ENCODE results near the gene PMM2.
"Not testable (repeated sequence)": the region's sequence is repeated elsewhere in the genome, so short reads cannot be mapped to it uniquely, and the experiment has no call there.

Gene PMM2

DNA sequence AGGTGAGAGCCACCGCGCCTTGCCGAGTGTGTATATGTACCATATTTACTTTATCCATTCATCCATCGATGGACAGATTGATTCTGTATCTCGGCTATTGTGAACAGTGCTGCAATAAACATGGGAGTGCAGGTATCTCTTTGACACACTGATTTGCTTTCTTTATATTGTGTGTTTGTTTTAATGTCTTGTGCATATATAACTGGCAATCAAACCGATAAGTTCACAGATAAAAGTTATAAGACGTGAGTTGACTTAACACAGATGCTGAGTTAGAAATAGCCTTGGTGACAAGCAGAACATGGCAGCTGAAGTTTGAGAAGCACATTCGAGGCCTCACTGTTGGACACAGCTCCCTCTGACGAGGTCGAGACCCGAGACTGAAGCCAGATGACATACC, 23.4 kb upstream of the PMM2 start:
- H3K4me2 ChIP-seq = no peak overlapping the region
- TF ChIP-seq Cebpa-rat (IDR thresholded peaks at IDR 0.05) = no peak
- no peaks in the 10 kb centered on the region for H3K27me3 ChIP-seq
- H3K4me1 ChIP-seq = no peaks in the 10 kb centered on the region
- no peak overlapping the region for H3K27ac ChIP-seq
- H3K36me3 ChIP-seq = peaks cover 21 to 80% (median 52%) of the 10 kb centered on the region in 11 experiments
- no peak overlapping the region for H3K4me3 ChIP-seq
- H4K20me1 ChIP-seq = no peaks in the 10 kb centered on the region
- no peak overlapping the region for H3K9ac ChIP-seq
- H3K9me3 ChIP-seq (replicated peaks in 1 of 11) = no peaks in the 10 kb centered on the region

GRCh38 chr16:8775359-8775758, 22.3 kb upstream of the PMM2 start:
- Histone ChIP-seq H3K9ac (no peak overlapping the region), H3K4me2 (no peak overlapping the region), H3K4me3 (no peak overlapping the region), H3K27ac (no peak overlapping the region), H3K27me3 (no peaks in the 10 kb centered on the region), H3K9me3 (replicated peaks in 1 of 11) (no peaks in the 10 kb centered on the region), H4K20me1 (no peaks in the 10 kb centered on the region), H3K4me1 (no peaks in the 10 kb centered on the region), H3K36me3 (peaks cover 20 to 82% (median 49%) of the 10 kb centered on the region in 11 experiments)
- no peak for TF ChIP-seq Cebpa-rat (IDR thresholded peaks at IDR 0.05)

DNA sequence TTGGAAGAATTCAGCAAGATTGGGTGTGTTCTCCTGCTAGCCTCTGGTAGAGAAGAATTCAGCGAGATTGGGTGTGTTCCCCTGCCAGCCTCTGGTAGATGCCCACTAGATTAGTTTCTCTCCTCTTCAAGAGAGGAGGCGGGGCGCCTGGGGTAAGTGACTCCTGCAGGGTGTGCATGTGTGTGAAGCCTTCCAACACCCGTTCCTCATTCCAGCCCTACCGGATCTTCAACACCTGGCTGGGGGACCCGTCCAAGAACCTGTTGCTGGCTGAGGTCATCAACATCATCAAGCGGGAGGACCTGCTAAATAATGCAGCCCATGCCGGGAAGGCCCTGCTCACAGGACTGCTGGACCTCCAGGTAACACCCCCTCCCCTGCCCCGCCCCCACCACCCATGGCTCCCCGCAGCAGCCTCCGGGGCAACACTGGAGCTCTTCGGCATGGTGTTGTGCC, 21.5 kb upstream of the PMM2 start:
- Histone ChIP-seq H3K4me2 (no peak overlapping the region), H3K27me3 (no peaks in the 10 kb centered on the region), H3K4me1 (no peaks in the 10 kb centered on the region), H4K20me1 (no peaks in the 10 kb centered on the region), H3K36me3 (peaks cover 20 to 80% (median 49%) of the 10 kb centered on the region in 11 experiments), H3K9ac (no peak overlapping the region), H3K27ac (no peak overlapping the region), H3K4me3 (no peak overlapping the region), H3K9me3 (replicated peaks in 1 of 11) (no peaks in the 10 kb centered on the region)
- TF ChIP-seq Cebpa-rat (IDR thresholded peaks at IDR 0.05) = no peak

GRCh38 chr16:8777217-8777616, 20.4 kb upstream of the PMM2 start:
- TF ChIP-seq Cebpa-rat (IDR thresholded peaks at IDR 0.05) = no peak
- H3K4me2 ChIP-seq = no peak overlapping the region
- H3K27ac ChIP-seq = no peak overlapping the region
- H3K36me3 ChIP-seq = peaks cover 20 to 71% (median 44%) of the 10 kb centered on the region in 11 experiments
- no peak overlapping the region for H3K4me3 ChIP-seq
- no peaks in the 10 kb centered on the region for H3K27me3 ChIP-seq
- no peaks in the 10 kb centered on the region for H3K4me1 ChIP-seq
- no peaks in the 10 kb centered on the region for H4K20me1 ChIP-seq
- H3K9ac ChIP-seq = no peak overlapping the region
- no peaks in the 10 kb centered on the region for H3K9me3 ChIP-seq (replicated peaks in 1 of 11)

- no peak overlapping the region for H3K9ac ChIP-seq
- H3K27ac ChIP-seq = no peak overlapping the region
- H4K20me1 ChIP-seq = no peaks in the 10 kb centered on the region; a peak in 1 of 22 replicates
- H3K36me3 ChIP-seq = peaks cover 5 to 28% (median 12%) of the 10 kb centered on the region in 11 experiments; a peak in 16 of 22 replicates
- H3K4me3 ChIP-seq = no peak overlapping the region
- H3K4me1 ChIP-seq = no peaks in the 10 kb centered on the region
- TF ChIP-seq Cebpa-rat (IDR thresholded peaks at IDR 0.05) = no peak
- H3K4me2 ChIP-seq = no peak overlapping the region
- no peaks in the 10 kb centered on the region for H3K9me3 ChIP-seq (replicated peaks in 1 of 11)
- no peaks in the 10 kb centered on the region for H3K27me3 ChIP-seq
Measured at GRCh38 chr16:8781797-8782196, 15.8 kb upstream of the PMM2 start.

GRCh38 chr16:8782673-8783072, 15.0 kb upstream of the PMM2 start:
- Histone ChIP-seq H3K4me3 (no peak overlapping the region), H3K9me3 (replicated peaks in 1 of 11) (no peaks in the 10 kb centered on the region), H3K27me3 (no peaks in the 10 kb centered on the region), H3K4me1 (no peaks in the 10 kb centered on the region), H3K27ac (no peak overlapping the region), H3K36me3 (peaks cover 0 to 19% (median 6%) of the 10 kb centered on the region in 11 experiments; a peak in 10 of 22 replicates), H3K9ac (no peak overlapping the region), H4K20me1 (no peaks in the 10 kb centered on the region; a peak in 1 of 22 replicates), H3K4me2 (no peak overlapping the region)
- TF ChIP-seq Cebpa-rat (IDR thresholded peaks at IDR 0.05) = no peak

GRCh38 chr16:8785408-8785807, 12.2 kb upstream of the PMM2 start:
- Histone ChIP-seq H3K9me3 (replicated peaks in 1 of 11) (no peaks in the 10 kb centered on the region), H3K4me3 (no peak overlapping the region), H4K20me1 (no peaks in the 10 kb centered on the region; a peak in 2 of 22 replicates), H3K27me3 (no peaks in the 10 kb centered on the region), H3K4me1 (no peaks in the 10 kb centered on the region), H3K9ac (no peak overlapping the region), H3K27ac (no peak overlapping the region), H3K4me2 (no peak overlapping the region), H3K36me3 (peaks cover 0 to 3% (median 0%) of the 10 kb centered on the region in 11 experiments; a peak in 1 of 22 replicates)
- no peak for TF ChIP-seq Cebpa-rat (IDR thresholded peaks at IDR 0.05)

DNA sequence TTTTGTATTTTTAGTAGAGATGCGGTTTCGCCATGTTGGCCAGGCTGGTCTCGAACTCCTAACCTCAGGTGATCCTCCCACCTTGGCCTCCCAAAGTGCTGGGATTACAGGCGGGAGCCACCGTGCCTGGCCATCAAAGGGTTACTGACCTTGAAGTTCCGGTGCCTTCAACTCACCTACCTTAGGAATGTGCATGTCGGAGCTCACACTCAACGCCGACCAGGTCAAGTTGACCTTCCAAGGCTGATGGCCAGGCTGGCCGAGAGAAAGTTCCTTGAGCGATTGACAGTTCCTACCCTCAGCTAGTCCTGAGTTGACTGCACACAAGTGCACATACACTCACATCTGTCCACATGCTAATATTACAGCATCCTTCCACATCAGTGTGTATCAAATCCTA, 11.3 kb upstream of the PMM2 start:
- H3K36me3 ChIP-seq; H3K9me3 ChIP-seq (replicated peaks in 1 of 11); H3K9ac ChIP-seq; H3K4me1 ChIP-seq; H3K27ac ChIP-seq; H3K27me3 ChIP-seq; H3K4me2 ChIP-seq; H3K4me3 ChIP-seq; H4K20me1 ChIP-seq: not testable (repeated sequence)

DNA sequence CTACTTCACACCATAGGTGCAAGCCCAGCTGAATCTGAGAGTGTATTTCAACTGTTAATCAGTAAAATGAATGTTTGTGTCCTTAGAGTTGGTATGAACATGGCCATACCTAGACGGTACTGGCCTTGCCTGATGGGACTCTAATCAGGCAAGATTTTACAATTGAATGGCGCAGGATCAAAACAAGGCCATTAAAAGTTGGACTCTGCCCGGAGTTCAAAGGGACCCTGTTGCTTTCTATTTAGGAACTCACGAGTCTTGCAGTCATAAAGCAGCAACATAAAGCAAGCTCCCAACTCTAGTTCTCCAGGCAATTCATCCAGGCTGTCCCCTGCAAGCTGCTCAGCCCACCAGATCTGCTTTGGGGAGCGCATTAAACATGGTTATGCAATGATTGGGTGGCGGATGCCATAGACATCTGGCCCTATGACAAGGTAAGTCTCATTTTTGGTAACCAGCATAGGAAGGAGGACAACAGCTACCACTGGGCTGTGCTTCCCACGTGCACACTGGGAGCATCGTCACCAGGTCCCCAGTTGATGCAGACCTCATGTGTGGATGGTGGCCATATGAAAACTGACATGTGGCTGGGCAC, 9.0 kb upstream of the PMM2 start:
- TF ChIP-seq Cebpa-rat (IDR thresholded peaks at IDR 0.05) = no peak
- Histone ChIP-seq H3K27ac (no peak overlapping the region), H3K9ac (no peak overlapping the region), H3K4me2 (no peak overlapping the region), H3K27me3 (no peaks in the 10 kb centered on the region), H3K36me3 (no peaks in the 10 kb centered on the region), H4K20me1 (peaks cover 0 to 9% (median 0%) of the 10 kb centered on the region in 11 experiments; a peak in 3 of 22 replicates), H3K9me3 (replicated peaks in 1 of 11) (no peaks in the 10 kb centered on the region), H3K4me3 (no peak overlapping the region), H3K4me1 (peaks cover 0 to 9% (median 0%) of the 10 kb centered on the region in 10 experiments; a peak in 1 of 20 replicates)

DNA sequence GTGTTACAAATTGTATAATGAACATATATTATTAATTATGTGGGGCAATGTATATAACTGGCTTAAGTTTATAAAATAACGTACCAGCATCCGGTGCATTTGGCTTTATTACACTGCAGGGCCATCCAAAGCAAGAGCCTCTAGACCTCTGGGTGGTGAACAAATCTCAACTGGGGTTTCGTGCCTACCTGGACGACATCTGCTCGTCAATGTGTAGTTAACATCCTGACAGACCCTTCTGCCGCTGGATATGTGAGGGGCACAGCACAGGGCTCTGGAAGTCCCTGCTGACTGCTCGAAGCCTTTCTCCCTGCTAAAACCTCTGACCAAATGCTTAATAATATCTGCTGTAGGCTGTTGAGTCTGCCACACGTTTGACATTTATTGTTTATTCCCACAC, 2.5 kb upstream of the PMM2 start:
- no peaks in the 10 kb centered on the region for H3K9me3 ChIP-seq (replicated peaks in 1 of 11)
- peak overlapping the region in 7 of 11 experiments; percentile 7 to 94 (median 86); a peak in 7 of 22 replicates for H3K9ac ChIP-seq
- H3K36me3 ChIP-seq = peaks cover 0 to 30% (median 10%) of the 10 kb centered on the region in 11 experiments; a peak in 17 of 22 replicates
- peaks cover 0 to 31% (median 17%) of the 10 kb centered on the region in 11 experiments; a peak in 17 of 22 replicates for H4K20me1 ChIP-seq
- H3K4me1 ChIP-seq = peaks cover 31 to 47% (median 35%) of the 10 kb centered on the region in 10 experiments
- H3K27ac ChIP-seq = no peak overlapping the region
- H3K4me3 ChIP-seq = no peak overlapping the region
- TF ChIP-seq Cebpa-rat (IDR thresholded peaks at IDR 0.05) = no peak
- peak overlapping the region in 3 of 11 experiments; percentile 80 to 83 (median 81); a peak in 2 of 22 replicates for H3K4me2 ChIP-seq
- H3K27me3 ChIP-seq = no peaks in the 10 kb centered on the region

Data from BLaER1 treated with 17β-estradiol and CSF1 and Interleukin-3, amounts not matched to agents 10 nM and 100 nM (cell line).